Glutamatergic neuron (in vitro differentiated cells): ENCODE measurements around the gene STXBP6. TPM values are rescaled to one million over a fixed set of nuclear protein-coding genes. Genes with fewer than 3 reads are reported as not detected.

Source experiments
- DNase-seq: peaks from one replicate; pipeline ENCODE4 v3.0.0; 2022
- H3K27ac Mint-ChIP-seq: one replicate; pipeline ENCODE4 v1.8.0; 2020; ENCODE audit warnings: mild to moderate bottlenecking, mixed read lengths, inconsistent platforms; ENCODE audit not compliant: unreplicated experiment
- H3K27me3 Mint-ChIP-seq: one replicate; pipeline ENCODE4 v1.8.0; 2020; ENCODE audit warnings: mild to moderate bottlenecking, moderate library complexity, mixed read lengths, inconsistent platforms; ENCODE audit not compliant: unreplicated experiment
- H3K36me3 Mint-ChIP-seq: one replicate; pipeline ENCODE4 v1.8.0; 2020; ENCODE audit warnings: mild to moderate bottlenecking, mixed read lengths, inconsistent platforms; ENCODE audit not compliant: unreplicated experiment
- H3K4me1 Mint-ChIP-seq: one replicate; pipeline ENCODE4 v1.8.0; 2020; ENCODE audit warnings: mild to moderate bottlenecking, low read depth, mixed read lengths, inconsistent platforms; ENCODE audit not compliant: unreplicated experiment
- H3K4me3 Mint-ChIP-seq: one replicate; pipeline ENCODE4 v1.8.0; 2020; ENCODE audit warnings: mild to moderate bottlenecking, mixed read lengths, inconsistent platforms; ENCODE audit not compliant: unreplicated experiment
- H3K9me3 Mint-ChIP-seq: one replicate; pipeline ENCODE4 v1.8.0; 2020; ENCODE audit warnings: mild to moderate bottlenecking, moderate library complexity, mixed read lengths, inconsistent platforms; ENCODE audit not compliant: unreplicated experiment
- CTCF ChIP-seq: fragments of 200-600 bp; sonication (generic); IDR thresholded peaks from one replicate; pipeline ENCODE4 v1.5.0; 2021; ENCODE audit not compliant: partially characterized antibody, unreplicated experiment
- total RNA-seq: library from RNA; stranded (reverse); fragmentation: NEBNext Ultra II Directional; extraction: Animal tissue kit (Norgen Biotek cat#: 25700); gene quantifications from one replicate; pipeline ENCODE4 v1.2.1, GENCODE V29; 2021; ENCODE audit not compliant: unreplicated experiment

STXBP6 gene
- total RNA-seq, 1 donor from 2014 or later, result 0.49 TPM

- no peak for TF ChIP-seq CTCF
- Mint-ChIP-seq H3K27me3 (no peaks in the 10 kb centered on the region), H3K4me3 (no peak overlapping the region), H3K4me1 (no peaks in the 10 kb centered on the region), H3K9me3 (peaks cover 3% of the 10 kb centered on the region), H3K27ac (no peak overlapping the region), H3K36me3 (no peaks in the 10 kb centered on the region)
- DNase-seq, result peak; percentile 15
Measured at GRCh38 chr14:24892497-24893051, 157.4 kb downstream of the STXBP6 start.

GRCh38 chr14:24891987-24892496 is 157.9 kb downstream of the STXBP6 start:
- H3K27me3 Mint-ChIP-seq, result no peaks in the 10 kb centered on the region
- DNase-seq, result no peak
- H3K9me3 Mint-ChIP-seq, result peaks cover 3% of the 10 kb centered on the region
- H3K4me3 Mint-ChIP-seq, result no peak overlapping the region
- H3K27ac Mint-ChIP-seq, result no peak overlapping the region
- TF ChIP-seq CTCF, result no peak
- H3K36me3 Mint-ChIP-seq, result no peaks in the 10 kb centered on the region
- H3K4me1 Mint-ChIP-seq, result no peaks in the 10 kb centered on the region

GRCh38 chr14:24890716-24891115 is 159.2 kb downstream of the STXBP6 start:
- no peak for TF ChIP-seq CTCF
- DNase-seq, result no peak
- Mint-ChIP-seq H3K4me1 (no peaks in the 10 kb centered on the region), H3K4me3 (no peak overlapping the region), H3K27ac (no peak overlapping the region), H3K9me3 (peaks cover 3% of the 10 kb centered on the region), H3K27me3 (no peaks in the 10 kb centered on the region), H3K36me3 (no peaks in the 10 kb centered on the region)

GRCh38 chr14:24889843-24890242 is 160.1 kb downstream of the STXBP6 start:
- no peak for TF ChIP-seq CTCF
- Mint-ChIP-seq H3K27me3 (no peaks in the 10 kb centered on the region), H3K9me3 (peaks cover 3% of the 10 kb centered on the region), H3K4me3 (no peak overlapping the region), H3K4me1 (no peaks in the 10 kb centered on the region), H3K36me3 (no peaks in the 10 kb centered on the region), H3K27ac (no peak overlapping the region)
- DNase-seq, result no peak

GRCh38 chr14:24888532-24888931 is 161.4 kb downstream of the STXBP6 start:
- Mint-ChIP-seq H3K4me3 (no peak overlapping the region), H3K4me1 (no peaks in the 10 kb centered on the region), H3K9me3 (peaks cover 3% of the 10 kb centered on the region), H3K27me3 (no peaks in the 10 kb centered on the region), H3K27ac (no peak overlapping the region), H3K36me3 (no peaks in the 10 kb centered on the region)
- DNase-seq, result no peak
- TF ChIP-seq CTCF, result no peak
